Measurements from ENCODE around the gene SUSD3. TPM values are rescaled to one million over a fixed set of nuclear protein-coding genes. Genes with fewer than 3 reads are reported as not detected.

Gene SUSD3
- total and polyA plus RNA-seq, 2 of the 8 experiments (the other 6 are each of a cell fraction or from before 2014, with no cell fraction given) = 5.5 to 35.4 TPM

DNA sequence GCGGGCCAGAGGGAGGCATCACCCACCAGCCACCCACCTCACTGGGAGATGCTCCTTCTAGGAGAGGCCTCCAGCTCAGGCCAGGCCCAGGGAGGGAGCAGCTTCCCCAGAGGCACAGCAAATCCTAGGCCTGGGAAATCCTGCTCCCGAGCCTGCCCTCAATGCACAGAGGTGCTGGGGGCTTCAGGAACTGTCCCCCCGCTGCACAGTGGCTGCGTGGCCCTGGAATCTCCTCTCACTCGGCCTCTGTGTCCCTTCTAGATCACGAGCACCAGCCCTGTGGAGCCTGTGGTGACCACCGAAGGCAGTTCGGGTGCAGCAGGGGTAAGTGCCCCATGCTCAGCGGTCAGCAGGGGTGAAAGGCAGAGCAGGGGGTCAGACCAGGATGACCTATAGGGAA is 36.4 kb upstream of the SUSD3 start (continued):
- TF ChIP-seq, protein P1, sequence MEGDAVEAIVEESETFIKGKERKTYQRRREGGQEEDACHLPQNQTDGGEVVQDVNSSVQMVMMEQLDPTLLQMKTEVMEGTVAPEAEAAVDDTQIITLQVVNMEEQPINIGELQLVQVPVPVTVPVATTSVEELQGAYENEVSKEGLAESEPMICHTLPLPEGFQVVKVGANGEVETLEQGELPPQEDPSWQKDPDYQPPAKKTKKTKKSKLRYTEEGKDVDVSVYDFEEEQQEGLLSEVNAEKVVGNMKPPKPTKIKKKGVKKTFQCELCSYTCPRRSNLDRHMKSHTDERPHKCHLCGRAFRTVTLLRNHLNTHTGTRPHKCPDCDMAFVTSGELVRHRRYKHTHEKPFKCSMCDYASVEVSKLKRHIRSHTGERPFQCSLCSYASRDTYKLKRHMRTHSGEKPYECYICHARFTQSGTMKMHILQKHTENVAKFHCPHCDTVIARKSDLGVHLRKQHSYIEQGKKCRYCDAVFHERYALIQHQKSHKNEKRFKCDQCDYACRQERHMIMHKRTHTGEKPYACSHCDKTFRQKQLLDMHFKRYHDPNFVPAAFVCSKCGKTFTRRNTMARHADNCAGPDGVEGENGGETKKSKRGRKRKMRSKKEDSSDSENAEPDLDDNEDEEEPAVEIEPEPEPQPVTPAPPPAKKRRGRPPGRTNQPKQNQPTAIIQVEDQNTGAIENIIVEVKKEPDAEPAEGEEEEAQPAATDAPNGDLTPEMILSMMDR (IDR thresholded peaks at IDR 0.05; ENCODE audit: control extremely low read depth in 1 of 3, insufficient read depth in 1 of 3, low read depth in 1 of 3, low read length in 3 of 3) = no peak
- TF ChIP-seq RXRA (IDR thresholded peaks at IDR 0.05; ENCODE audit: insufficient read depth, low read depth, low read length) = no peak
- TF ChIP-seq, protein P2, sequence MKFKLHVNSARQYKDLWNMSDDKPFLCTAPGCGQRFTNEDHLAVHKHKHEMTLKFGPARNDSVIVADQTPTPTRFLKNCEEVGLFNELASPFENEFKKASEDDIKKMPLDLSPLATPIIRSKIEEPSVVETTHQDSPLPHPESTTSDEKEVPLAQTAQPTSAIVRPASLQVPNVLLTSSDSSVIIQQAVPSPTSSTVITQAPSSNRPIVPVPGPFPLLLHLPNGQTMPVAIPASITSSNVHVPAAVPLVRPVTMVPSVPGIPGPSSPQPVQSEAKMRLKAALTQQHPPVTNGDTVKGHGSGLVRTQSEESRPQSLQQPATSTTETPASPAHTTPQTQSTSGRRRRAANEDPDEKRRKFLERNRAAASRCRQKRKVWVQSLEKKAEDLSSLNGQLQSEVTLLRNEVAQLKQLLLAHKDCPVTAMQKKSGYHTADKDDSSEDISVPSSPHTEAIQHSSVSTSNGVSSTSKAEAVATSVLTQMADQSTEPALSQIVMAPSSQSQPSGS (IDR thresholded peaks at IDR 0.05; ENCODE audit: low read length) = no peak

Data from H1 (cell line).